GOT3 (cell line): ENCODE data around the gene NUP88.

Experiments
- DNase-seq: peaks from one replicate; lab custom pipeline; 2025; ENCODE audit warnings: mixed read lengths; lab: John Stamatoyannopoulos, UW

The NUP88 gene

GRCh38 chr17:5355421-5356129, 63.9 kb downstream of the NUP88 start:
- no peak for DNase-seq

GRCh38 chr17:5354886-5355415, 64.5 kb downstream of the NUP88 start:
- no peak for DNase-seq

DNA sequence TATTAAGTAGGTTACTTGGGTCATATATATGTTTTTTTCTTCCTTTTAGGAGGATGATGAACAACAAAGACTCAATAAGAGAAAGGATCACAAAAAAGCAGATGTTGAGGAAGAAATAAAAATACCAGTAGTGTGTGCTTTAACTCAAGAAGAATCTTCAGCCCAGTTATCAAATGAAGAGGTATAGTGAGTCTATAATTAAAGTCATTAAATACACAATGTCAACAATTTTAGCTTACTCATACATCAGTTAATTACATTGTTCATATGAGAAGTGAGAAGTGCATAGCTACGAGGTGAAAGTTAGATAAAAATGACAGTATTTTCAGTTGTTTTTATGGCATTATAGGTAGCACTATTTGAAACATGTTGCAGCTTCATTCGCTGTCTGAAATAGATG, 65.2 kb downstream of the NUP88 start:
- DNase-seq = no peak

- no peak for DNase-seq
Measured at GRCh38 chr17:5352681-5353289, 66.7 kb downstream of the NUP88 start.

DNA sequence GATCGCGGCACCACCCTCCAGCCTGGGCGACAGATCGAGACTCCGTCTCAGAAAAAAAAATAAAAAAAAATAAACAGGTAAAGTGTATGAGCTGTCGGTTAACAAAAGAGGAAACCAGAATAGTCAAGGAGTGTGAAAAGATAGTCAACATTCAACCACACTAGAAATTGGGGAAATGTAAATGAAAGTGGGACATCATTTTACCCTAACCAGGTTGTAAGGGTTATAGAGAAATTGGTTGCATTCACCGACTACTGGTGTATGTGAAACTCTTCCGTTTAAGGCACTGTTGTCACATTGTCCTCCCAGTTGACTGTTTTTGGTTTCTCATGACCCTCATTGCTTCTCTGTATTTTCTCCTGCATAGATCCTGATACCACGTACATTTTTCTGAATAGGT, 74.5 kb downstream of the NUP88 start:
- DNase-seq = no peak
